Measurements from ENCODE around the gene ATP5PB.
A peak's percentile ranks its signal among the peaks of the same experiment; 100 is the strongest.

The ATP5PB gene

DNA sequence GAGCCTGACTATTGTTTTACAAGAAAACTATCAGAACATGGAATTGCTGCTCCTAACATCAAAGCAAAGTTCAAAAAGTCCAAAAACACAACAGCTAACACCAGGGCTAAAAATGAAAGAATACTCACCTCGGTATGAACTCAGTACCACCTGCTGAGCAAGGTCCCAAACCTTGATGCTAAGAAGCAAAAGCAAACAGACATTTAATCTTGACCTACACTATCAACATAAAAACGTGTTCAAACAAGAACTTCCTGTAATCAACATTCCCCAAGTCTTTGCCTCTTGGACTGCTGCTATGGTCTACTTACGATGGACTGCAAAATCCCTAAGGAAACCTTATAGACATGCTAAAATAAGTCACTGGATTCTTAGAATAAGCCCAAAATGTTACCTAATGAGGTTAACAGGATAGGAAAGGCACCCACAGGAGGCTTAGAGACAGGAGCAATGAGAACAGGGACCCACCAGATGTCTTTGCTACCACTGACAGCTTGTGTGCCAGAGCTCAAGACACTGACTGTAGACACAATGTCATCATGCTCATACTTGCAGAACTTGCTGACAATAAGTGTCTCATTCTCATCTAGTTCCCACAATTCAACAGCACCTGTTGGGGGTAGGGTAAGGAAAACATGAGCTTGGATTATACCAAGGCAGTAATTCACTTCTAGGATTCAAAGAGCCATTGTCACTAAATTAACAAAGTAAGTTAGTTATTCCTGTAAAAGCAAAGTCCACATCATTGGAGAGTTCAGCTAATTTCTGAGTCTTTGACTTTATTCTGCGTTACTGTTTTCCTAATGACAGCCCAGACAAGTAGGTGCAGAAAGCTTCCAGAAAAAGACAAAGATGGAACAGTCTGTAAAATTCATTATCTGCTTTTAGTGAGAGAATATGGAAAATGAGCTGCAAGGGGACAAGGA is 2.0 kb upstream of the ATP5PB start:
- no peak for DNase-seq (ENCODE audit: low read depth in 1 of 2, low spot score in 1 of 2)

DNA sequence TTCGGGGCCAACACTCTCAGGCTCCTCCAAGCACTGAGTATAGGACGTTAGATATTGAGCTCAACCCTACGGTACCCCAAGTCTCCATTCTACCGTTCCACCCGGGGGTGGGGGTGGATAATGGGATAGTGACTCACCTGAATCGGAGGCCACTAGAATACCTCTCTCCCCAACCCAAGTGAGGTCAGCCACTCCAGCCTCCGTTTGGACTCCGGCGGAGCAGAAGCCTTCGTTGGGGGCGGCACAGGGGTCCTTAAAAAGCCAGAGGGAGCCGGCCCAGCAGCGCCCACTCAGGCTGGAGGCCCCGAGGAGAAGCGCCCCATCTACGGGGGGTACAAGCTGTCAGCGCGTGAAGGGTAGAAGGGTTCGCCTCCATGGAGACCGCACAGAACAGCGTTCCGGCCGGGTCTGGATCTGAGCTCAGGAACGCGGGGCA is 764 bp upstream of the ATP5PB start:
- peak; percentile 10 to 14 for DNase-seq (ENCODE audit: low read depth in 1 of 2, low spot score in 1 of 2)

GRCh38 chr1:111449703-111450017 is 396 bp downstream of the ATP5PB start:
- no peak for DNase-seq (ENCODE audit: low read depth in 1 of 2, low spot score in 1 of 2)

DNA sequence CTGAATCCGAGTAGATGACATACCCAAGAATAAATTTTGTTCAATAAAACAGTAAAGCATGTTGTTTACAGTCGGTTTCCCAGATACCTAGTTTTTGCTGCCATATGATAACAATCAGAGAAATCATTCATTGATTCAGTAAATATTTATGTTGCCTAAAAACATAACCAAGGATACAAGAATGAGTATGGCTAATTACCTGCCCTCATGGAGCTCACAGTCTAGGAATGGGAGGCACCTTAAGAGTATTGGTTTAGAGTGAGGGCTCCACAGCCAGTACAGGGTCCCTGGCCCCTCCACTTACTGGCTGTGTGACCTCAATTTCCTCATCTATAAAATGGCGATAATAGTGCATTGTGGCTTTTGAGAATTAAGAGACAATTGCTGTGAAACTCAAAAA is 921 bp downstream of the ATP5PB start:
- DNase-seq (ENCODE audit: low read depth in 1 of 2, low spot score in 1 of 2), result no peak

- DNase-seq (ENCODE audit: low read depth in 1 of 2, low spot score in 1 of 2), result no peak
Measured at GRCh38 chr1:111452581-111452980, 3.3 kb downstream of the ATP5PB start.

DNA sequence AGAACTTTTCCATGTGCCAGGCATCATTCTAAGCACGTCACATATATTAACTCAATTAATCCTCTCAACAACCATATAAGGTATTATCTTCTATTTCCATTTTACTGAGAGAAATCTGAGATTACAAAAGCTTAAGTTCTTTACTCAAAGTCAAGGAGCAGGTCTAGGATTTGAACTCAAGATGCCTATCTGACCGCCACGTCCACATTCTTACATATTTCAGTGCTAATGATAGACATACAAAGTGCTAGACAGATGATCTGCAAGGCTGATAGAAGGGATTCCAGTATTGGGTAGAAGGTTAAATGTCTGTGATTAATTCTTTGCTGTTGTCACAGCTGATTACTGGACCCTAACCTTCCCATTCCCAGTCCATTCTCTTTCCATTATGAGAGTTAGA is 4.4 kb downstream of the ATP5PB start:
- DNase-seq (ENCODE audit: low read depth in 1 of 2, low spot score in 1 of 2), result no peak

DNA sequence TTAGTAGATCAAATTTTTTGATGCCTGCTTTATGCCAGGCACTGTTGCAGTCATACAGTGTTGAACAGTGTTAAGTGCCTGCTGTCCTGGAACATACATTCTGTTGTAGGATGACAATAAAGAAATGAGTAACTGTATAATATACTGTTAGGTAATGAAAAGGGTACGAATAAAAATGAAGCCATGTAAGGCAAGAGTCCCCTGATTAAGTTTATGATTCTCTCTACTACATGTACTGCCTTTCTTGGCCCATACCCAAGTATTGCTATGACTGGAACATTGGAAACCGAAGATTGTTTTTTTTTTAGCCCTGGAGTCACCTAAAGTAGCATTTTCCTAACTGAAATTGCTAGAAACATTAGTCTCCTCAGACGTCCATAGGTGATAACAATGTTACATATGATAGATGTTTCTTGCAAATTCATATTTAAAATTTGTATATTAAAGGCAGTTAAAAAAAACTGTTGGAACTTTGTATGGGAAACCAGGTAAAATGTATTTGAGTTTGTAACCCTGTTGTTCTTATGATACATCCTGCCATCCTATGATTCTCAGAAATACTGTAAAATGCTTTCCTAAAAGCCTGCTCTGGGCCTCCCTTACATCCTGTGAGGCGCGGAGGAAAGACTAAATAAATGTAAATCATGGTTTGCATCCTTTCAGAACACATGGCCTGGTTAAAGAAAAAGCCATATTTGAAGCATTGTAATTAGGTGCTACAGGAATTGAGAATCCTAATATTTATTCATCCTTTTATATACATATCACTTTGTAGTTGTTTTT is 5.8 kb downstream of the ATP5PB start:
- DNase-seq (ENCODE audit: low read depth in 1 of 2, low spot score in 1 of 2), result no peak

GRCh38 chr1:111455642-111456031 is 6.4 kb downstream of the ATP5PB start:
- DNase-seq (ENCODE audit: low read depth in 1 of 2, low spot score in 1 of 2), result no peak

DNA sequence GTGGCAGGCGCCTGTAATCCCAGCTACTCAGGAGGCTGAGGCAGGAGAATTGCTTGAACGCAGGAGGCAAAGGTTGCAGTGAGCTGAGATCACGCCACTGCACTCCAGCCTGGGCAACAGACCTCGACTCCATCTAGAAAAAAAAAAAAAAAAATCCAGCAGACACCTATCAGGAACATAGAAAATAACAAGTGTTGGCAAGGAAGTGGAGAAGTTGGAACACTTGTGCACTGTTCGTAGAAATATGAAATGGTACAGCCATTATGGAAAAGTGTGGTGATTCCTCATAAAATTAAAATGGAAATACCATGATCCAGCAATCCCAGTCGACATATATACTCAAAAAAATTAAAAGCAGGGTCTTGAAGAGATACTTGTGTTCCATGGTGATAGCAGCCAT is 12.5 kb downstream of the ATP5PB start:
- no peak for DNase-seq (ENCODE audit: low read depth in 1 of 2, low spot score in 1 of 2)

DNA sequence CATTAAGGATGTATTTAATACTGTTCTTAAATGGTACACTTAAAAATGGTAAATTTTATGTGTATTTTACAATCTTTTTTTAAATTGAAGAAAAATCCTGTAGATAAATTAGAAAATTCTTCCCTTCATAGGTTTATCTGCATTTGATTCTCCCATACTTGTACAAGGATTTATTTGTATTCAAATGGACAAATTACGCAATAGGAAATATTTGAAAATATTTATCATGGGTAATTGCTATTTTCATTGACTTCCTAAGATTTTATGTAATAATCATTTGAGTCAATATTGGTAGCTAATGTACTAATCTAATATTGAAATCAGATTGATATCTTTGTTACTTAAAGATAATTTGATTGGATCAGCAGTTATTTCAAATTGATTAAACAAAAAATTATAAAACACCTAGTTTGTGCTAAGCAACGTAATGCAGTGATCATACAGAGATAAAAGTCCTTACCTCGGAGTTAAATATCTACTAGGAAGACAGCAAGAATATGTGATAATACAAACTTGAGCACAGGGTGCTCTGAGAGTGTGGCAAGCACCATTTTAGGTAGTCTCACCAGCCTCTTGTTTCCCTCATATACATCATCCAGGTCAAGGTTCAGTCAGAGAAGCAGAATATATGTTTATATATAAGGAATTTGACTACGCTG is 13.2 kb downstream of the ATP5PB start:
- no peak for DNase-seq (ENCODE audit: low read depth in 1 of 2, low spot score in 1 of 2)

GRCh38 chr1:111463029-111463683 is 13.9 kb downstream of the ATP5PB start:
- no peak for DNase-seq (ENCODE audit: low read depth in 1 of 2, low spot score in 1 of 2)

- no peak for DNase-seq (ENCODE audit: low read depth in 1 of 2, low spot score in 1 of 2)
Measured at GRCh38 chr1:111465754-111466153, 16.5 kb downstream of the ATP5PB start.

DNA sequence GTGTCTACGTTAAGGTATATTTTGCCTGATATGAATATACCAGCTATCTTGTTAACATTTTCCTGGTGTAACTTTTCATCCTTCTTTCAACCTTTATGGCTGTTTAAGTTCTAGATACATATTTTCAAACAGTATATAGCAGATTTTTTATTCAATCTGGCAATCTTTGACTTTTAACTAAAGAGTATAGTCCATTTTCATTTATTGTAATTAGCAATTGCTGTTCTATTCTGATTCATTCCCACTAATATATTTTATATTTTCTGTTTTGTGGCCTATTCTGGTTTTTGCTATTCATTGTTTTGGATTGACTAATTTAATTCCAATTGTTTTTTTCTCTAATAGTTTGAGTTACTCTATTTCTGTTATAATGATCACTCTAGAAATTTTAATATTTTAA is 17.2 kb downstream of the ATP5PB start:
- no peak for DNase-seq (ENCODE audit: low read depth in 1 of 2, low spot score in 1 of 2)

DNA sequence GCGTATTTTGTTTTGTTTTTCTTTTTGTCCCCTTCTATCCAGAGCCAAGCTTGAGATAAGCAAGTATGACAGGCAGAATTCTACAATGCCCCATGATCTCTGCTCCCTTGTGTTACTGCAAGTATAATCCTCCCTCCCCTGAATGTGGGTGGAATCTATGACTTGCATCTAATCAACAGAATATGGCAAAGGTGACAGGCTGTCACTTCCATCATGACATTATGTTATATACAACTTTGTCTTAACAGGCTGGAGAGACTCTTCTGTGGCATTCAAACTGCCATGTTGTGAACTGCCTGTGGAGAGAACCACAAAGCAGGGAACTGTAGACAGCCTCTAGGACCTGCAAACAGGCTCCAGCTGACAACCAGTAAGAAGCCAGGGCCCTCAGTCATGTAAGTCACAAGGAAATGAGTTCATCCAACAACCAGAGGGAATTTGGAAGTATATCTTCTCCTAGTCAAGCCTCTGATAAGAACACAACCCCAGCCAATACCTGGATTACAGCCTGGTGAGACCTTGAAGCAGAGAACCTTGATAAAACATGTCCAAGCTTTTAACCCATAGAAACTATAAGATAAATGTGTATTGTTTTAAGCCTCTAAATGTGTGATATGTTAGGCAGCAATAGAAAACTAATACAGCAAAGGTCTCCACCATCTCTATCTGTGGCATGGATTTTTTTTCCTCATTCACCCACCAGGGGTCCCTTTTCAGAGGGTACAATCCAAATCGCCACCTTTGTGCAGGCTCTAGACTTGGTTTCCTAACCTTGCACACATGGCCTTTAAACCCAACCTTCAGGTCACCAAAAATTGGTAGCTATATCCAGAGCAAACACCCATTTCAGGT is 18.8 kb downstream of the ATP5PB start:
- DNase-seq (ENCODE audit: low read depth in 1 of 2, low spot score in 1 of 2), result no peak

- no peak for DNase-seq (ENCODE audit: low read depth in 1 of 2, low spot score in 1 of 2)
Measured at GRCh38 chr1:111468717-111469100, 19.4 kb downstream of the ATP5PB start.

DNA sequence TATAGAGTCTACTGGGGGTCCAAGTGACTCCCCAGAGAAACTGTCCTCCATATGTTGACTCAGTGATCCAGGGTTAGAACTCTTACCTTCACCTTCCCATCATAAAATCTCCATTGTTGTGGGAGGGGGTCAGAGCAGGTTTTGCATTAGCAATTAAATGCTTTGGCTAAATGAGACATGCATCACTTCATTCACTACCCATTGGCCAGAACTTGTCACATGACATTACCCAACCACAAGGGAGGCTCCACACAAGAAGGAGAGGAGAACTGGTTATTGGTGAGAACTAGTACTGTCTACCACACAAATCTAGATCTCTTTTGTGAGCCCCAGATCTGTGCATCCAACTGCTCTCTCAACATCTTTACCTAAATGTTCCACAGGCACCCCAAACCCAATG is 20.3 kb downstream of the ATP5PB start:
- DNase-seq (ENCODE audit: low read depth in 1 of 2, low spot score in 1 of 2), result no peak

GRCh38 chr1:111470596-111470995 is 21.3 kb downstream of the ATP5PB start:
- DNase-seq (ENCODE audit: low read depth in 1 of 2, low spot score in 1 of 2), result no peak

GRCh38 chr1:111471012-111471411 is 21.7 kb downstream of the ATP5PB start:
- DNase-seq (ENCODE audit: low read depth in 1 of 2, low spot score in 1 of 2), result peak in 1 of 2 donors; percentile 39

- no peak for DNase-seq (ENCODE audit: low read depth in 1 of 2, low spot score in 1 of 2)
Measured at GRCh38 chr1:111471538-111471937, 22.3 kb downstream of the ATP5PB start.

- DNase-seq (ENCODE audit: low read depth in 1 of 2, low spot score in 1 of 2), result no peak
Measured at GRCh38 chr1:111474106-111474505, 24.8 kb downstream of the ATP5PB start.

All from activated CD4-positive, alpha-beta T cell treated with anti-CD3 and anti-CD28 coated beads, Interleukin-2, amount 50 U/mL, for 24 hours (primary cell).